Posterior cingulate gyrus (tissue), 11 donors: ENCODE measurements around the gene BUB1B.

ENCODE experiments used
- DNase-seq, 10 donors: peaks; one replicate each; pipeline versions ENCODE4 v3.0.0 to v3.0.0-alpha.2; 2020 to 2021; ENCODE audit warnings: mixed read lengths in 3 of 10
- intact Hi-C: fragments of 100-400 bp; cut with DNase I; formaldehyde crosslinking; loops from one replicate; pipeline ENCODE4 v1.15.1; 2023

The BUB1B gene

DNA sequence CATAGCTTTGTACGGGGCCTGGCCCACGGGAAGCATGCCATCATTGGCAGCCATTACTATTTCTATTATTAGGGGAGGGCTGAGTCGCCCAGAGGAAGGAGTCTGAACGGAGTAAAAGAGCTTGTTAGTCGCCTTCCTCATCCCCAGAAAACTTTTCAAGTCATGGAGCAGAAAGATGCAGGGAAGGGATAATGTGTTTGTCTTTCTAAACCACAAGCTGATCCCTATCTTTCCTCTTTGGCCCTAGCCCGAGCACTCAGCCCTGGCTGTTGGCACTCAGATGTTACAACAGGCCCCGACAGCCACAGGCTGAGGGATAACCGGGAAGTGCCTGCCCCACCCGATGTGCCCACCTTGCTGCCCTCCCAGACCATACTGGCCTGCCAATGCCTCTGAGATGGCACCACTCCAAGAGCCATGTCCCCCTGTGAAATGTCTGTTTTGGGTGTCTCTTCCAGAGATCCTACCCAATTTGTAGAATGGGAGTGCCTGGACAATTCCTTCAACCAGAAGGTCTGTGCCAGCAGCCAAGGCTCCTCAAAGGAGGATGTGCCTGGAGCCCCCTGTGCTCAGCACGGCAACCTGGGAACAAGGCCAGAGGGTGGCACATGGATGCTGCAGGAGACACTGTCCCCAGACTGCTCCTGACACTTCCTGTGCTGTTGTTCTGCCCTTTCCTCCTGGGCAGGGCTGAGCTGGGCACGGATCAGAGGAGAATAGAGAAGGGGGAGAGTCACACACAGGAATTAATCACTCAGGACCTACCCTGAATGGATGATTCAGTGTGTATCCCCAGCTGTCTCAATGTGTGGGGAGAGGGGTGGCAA is 88.8 kb downstream of the BUB1B start:
- intact Hi-C loops = no loop called here
- DNase-seq = peak in 4 of 10 donors; percentile 25 to 79 (median 71)

- peak in 1 of 10 donors; percentile 6 for DNase-seq
- intact Hi-C loops = no loop called here
These were observed 89.4 kb downstream of the BUB1B start for GRCh38 chr15:40250304-40250656.

DNA sequence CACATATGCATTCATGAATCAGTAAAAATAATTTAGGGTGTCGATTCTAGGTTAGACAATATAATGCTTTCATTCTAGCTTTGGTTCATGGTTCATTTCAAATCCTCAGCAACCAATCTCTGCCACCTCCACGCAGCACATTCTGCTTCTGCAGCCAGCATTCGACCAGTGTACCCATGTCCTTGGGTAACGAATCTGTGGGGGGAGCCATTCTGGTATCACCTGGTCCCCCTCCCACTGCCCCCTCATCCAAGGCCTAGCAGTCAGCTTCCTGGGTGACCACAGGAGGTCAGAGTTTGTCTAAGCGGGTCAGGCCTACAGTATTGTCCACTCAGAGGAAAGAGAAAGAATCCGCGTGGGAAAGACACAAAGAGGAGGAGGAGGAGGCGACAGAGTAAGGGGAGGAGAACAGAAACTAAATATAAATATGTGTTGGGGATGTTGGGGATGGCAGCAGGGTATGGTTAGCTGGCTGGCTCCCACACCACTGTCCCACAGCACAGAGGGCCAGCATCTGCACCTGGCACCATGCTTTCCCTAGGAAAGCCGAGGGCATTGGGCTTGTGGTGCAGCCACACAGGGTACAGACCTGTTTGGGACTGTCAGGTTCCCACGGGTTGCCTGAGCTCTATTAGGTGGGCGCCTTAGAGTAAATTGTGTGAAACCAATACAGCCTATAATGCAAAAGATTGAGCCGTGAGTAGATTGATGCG is 90.1 kb downstream of the BUB1B start:
- intact Hi-C loops = no loop called here
- peak in 4 of 10 donors; percentile 21 to 75 (median 51) for DNase-seq

DNA sequence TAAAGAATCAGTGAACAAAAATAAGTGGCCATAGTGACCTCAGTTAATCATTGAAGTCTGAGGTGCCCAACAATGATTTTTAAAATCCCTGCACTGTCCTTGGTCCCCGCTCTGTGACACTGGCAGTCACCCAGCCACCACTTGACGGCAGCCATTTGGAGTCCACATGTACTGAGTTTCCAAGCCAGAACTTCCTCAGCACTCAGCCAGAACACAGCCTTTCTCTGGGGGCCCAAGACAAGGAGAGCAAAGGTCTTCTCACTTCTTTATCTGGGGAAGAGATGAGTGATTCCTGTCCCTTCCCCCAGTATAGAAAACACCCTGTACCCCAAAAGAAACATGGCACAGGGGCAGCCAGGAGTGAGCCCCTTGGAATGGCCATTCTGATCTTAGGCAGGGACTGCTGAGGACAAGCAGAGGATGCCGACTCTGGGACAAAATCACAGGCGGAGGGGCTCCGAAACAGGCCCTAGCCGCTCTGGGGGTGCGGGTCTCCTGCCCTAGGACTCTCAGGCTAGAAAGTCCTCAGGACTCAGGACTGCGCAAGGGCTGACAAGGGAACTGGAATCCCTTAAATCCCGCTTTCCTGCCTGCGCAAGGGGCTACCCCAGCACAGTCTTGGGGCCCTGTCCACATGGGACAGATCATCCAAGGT is 90.7 kb downstream of the BUB1B start:
- intact Hi-C loops = no loop called here
- DNase-seq = peak in 4 of 10 donors; percentile 23 to 58 (median 42)

DNA sequence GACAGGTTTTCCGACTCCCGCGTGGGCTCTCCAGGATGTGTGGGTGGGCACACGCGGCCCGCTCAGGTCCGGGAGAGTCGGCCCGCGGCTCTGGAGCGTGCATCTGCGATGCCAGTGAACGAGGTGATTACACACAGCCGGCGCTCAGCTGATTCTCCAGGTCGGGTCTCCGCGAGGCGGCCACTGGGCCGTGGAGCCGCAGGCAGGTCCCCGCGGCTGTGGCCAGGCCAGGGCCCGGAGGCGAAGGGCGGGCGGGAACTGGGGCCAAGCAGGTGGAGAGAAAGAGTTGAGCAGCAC is 91.2 kb downstream of the BUB1B start:
- intact Hi-C loops = no loop called here
- peak in 3 of 10 donors; percentile 58 to 85 (median 70) for DNase-seq

- intact Hi-C loops = no loop called here
- peak in 5 of 10 donors; percentile 32 to 92 (median 84) for DNase-seq
These were observed 91.7 kb downstream of the BUB1B start for GRCh38 chr15:40252438-40253166.

DNA sequence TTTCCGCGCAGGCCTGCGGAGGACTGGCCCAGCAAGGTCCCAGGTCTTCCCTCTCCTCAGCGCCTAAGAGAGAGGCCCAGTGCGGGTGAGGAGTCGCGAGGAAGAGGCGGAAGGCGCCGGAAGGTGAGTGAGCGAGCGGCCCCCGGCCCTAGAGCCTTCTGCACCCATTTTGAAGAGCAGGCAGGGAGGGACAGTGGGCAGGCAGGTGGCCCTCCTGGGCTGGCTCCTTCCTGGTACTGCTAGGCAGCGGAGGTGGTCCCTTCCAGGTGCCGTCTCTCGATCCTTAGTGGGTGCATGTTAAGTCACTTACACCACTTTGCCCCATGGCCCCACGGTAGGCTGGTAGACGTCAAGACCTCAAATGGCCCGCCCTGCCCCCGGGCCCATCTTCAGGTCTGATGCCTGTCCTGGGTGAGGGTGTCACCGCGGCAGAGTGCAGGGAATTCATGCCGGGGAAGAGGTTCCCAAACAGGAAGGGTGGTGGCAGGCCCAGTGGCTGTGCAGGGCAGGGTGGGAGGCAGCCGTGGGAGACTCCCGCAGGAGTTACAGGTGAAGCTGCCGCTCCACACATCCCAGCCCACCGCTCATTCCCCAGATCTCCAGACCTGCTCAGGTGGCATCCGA is 92.4 kb downstream of the BUB1B start:
- peak in 2 of 10 donors; percentile 55 to 81 for DNase-seq
- intact Hi-C loops = no loop called here

- DNase-seq = peak in 2 of 10 donors; percentile 13 to 62
- intact Hi-C loops = no loop called here
These were observed 93.6 kb downstream of the BUB1B start for GRCh38 chr15:40254452-40254851.

DNA sequence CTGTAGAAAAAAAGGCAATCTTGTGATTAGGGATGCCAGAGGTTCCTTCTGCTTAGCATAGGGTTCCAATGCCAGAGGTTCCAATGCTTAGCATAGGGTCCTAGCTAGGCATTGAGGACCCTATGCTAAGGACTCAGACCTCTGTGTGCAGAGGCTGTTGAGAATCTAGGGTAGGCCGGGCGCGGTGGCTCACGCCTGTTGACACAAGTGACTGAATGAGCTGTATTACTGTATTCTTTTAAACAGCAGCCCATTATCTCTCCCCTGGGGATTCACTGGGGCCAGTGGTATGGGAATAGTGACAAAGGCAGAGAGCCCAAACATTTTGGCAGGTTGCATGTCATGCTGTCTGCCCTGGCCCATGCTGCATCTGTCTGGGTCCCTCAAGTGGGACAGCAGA is 94.2 kb downstream of the BUB1B start:
- intact Hi-C loops = no loop called here
- DNase-seq = peak in 2 of 10 donors; percentile 12 to 32

- peak in 2 of 10 donors; percentile 34 to 84 for DNase-seq
- intact Hi-C loops = no loop called here
These were observed 95.9 kb downstream of the BUB1B start for GRCh38 chr15:40256638-40257235.

DNA sequence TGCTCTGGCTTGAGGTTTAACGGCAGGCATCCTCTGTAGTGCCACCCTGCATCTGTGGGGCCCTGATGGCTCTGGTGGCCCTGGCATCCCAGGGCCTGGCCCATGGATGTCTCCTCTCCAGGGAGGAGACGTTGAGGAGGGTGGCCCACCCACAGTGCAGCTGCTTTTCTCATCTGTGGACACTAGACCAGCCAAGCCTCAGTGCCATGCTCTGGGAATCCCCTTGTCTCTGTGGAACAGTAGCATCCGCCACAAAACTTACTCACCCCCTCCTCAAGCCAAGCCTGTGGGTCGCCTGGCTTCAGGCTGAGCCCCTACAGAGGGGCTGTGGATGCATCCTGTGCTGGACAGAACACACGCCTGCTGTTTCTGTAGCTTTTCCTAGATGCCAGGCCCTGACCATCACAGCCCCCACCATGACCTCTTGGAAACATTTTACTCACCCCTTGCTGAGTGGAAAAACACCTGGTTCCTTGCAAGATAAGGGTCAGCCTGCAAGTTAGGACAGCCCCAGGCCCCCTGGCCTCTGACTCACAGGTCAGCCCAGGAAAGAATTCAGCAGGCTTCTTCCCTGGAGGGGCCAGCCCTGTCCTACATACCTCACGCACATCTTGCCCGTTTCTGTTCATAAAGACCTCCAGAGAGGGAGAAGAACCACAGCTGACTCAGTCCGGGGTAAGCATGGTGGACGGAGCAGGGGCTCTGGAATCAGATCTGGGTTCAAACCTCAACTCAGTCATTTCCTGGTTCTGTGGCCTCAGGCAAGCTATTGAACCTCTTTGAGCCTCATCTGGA is 97.0 kb downstream of the BUB1B start:
- DNase-seq = peak in 1 of 10 donors; percentile 52
- intact Hi-C loops = no loop called here

DNA sequence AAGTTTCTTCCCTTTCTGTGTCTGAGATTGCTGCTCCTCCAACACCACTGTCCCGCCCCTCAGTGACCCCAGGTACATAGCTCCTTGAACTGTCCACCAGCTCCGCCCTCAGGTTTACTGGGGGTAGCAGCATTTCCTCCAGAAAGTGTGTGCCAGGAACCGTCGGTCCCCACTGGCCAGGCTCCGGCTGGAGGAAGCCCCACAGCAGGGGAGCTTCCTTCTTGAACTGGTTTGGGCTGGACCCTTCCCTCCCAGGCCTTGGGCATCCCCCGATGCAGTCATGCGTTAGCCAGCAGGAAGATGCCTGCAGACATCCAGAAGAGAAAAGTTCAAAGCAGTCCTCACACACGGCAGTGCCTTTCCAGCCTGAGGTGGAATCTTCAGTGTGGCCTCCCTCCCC is 97.7 kb downstream of the BUB1B start:
- DNase-seq = peak in 1 of 10 donors; percentile 45
- intact Hi-C loops = no loop called here

- DNase-seq = peak in 1 of 10 donors; percentile 70
- intact Hi-C loops = no loop called here
These were observed 98.2 kb downstream of the BUB1B start for GRCh38 chr15:40259021-40259420.

DNA sequence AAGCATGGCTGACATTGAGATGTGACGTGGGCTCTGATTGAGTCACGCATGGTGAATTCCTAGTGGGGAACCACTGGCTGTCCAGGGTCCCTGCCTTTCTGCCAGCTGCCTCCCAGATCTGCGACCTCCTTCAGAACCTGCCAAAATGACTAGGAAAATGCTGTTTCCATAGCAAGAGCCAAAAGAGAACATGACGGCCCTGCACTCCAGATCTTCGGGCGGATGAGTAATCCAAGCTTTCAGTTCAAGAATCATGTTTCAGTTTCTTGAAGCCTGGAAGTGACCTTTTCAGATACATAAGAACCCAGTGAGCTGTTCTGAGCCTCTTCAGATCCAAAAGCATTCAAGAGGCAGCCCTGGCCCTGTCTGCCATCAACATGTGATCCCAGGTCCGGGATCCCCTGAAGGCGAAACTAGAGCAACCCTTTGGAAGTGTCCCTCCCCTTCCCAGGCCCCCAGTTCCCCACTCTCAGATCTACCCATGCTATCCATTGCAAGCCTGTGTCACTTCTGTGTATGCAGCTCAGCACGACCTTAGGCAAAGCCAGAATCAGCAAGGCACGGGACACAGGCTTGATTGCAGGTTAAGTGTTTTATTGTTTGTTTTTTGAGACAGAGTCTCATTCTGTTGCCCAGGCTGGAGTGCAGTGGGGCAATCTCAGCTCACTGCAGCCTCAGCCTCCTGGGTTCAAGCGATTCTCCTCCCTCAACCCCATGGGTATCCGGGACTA is 102.3 kb downstream of the BUB1B start:
- no peak for DNase-seq
- intact Hi-C loops = no loop called here

GRCh38 chr15:40264321-40265153 is 103.7 kb downstream of the BUB1B start:
- no peak for DNase-seq
- intact Hi-C loops = no loop called here

- intact Hi-C loops = no loop called here
- no peak for DNase-seq
These were observed 104.5 kb downstream of the BUB1B start for GRCh38 chr15:40265355-40265754.

DNA sequence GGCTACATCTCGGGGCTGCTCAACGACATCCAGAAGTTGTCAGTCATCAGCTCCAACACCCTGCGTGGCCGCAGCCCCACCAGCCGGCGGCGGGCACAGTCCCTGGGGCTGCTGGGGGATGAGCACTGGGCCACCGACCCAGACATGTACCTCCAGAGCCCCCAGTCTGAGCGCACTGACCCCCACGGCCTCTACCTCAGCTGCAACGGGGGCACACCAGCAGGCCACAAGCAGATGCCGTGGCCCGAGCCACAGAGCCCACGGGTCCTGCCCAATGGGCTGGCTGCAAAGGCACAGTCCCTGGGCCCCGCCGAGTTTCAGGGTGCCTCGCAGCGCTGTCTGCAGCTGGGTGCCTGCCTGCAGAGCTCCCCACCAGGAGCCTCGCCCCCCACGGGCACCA is 105.0 kb downstream of the BUB1B start:
- DNase-seq = no peak
- intact Hi-C loops = no loop called here
